ENCODE measurements around the gene RTL9.
"Not testable (repeated sequence)": the region's sequence is repeated elsewhere in the genome, so short reads cannot be mapped to it uniquely, and the experiment has no call there.

The RTL9 gene

GRCh38 chrX:110401135-110401534 lies 42.5 kb downstream of the RTL9 start:
- H3K27me3 ChIP-seq (ENCODE audit: control insufficient read depth, insufficient read depth, low read length), result no peaks in the 10 kb centered on the region
- no peak overlapping the region for H3K4me3 ChIP-seq (ENCODE audit: low read length)
- H3K36me3 ChIP-seq (ENCODE audit: control insufficient read depth, insufficient read depth, low read length), result no peaks in the 10 kb centered on the region
- H3K27ac ChIP-seq (ENCODE audit: low read depth, low read length), result no peak overlapping the region
- H3K4me1 ChIP-seq (ENCODE audit: control insufficient read depth, insufficient read depth, low read length), result no peaks in the 10 kb centered on the region
- H3K9ac ChIP-seq (ENCODE audit: low read length), result no peak overlapping the region

GRCh38 chrX:110402091-110402849 lies 43.6 kb downstream of the RTL9 start:
- Histone ChIP-seq H3K4me1 (ENCODE audit: control insufficient read depth, insufficient read depth, low read length) (no peaks in the 10 kb centered on the region), H3K9ac (ENCODE audit: low read length) (no peak overlapping the region), H3K27me3 (ENCODE audit: control insufficient read depth, insufficient read depth, low read length) (no peaks in the 10 kb centered on the region), H3K4me3 (ENCODE audit: low read length) (no peak overlapping the region), H3K36me3 (ENCODE audit: control insufficient read depth, insufficient read depth, low read length) (no peaks in the 10 kb centered on the region), H3K27ac (ENCODE audit: low read depth, low read length) (no peak overlapping the region)

GRCh38 chrX:110402850-110403221 lies 44.2 kb downstream of the RTL9 start:
- H3K4me1 ChIP-seq (ENCODE audit: control insufficient read depth, insufficient read depth, low read length), result no peaks in the 10 kb centered on the region
- no peak overlapping the region for H3K4me3 ChIP-seq (ENCODE audit: low read length)
- H3K9ac ChIP-seq (ENCODE audit: low read length), result no peak overlapping the region
- no peaks in the 10 kb centered on the region for H3K27me3 ChIP-seq (ENCODE audit: control insufficient read depth, insufficient read depth, low read length)
- no peaks in the 10 kb centered on the region for H3K36me3 ChIP-seq (ENCODE audit: control insufficient read depth, insufficient read depth, low read length)
- no peak overlapping the region for H3K27ac ChIP-seq (ENCODE audit: low read depth, low read length)

GRCh38 chrX:110403441-110404238 lies 45.0 kb downstream of the RTL9 start:
- Histone ChIP-seq H3K36me3 (ENCODE audit: control insufficient read depth, insufficient read depth, low read length) (no peaks in the 10 kb centered on the region), H3K9ac (ENCODE audit: low read length) (no peak overlapping the region), H3K4me1 (ENCODE audit: control insufficient read depth, insufficient read depth, low read length) (no peaks in the 10 kb centered on the region), H3K27me3 (ENCODE audit: control insufficient read depth, insufficient read depth, low read length) (no peaks in the 10 kb centered on the region), H3K4me3 (ENCODE audit: low read length) (no peak overlapping the region), H3K27ac (ENCODE audit: low read depth, low read length) (no peak overlapping the region)

GRCh38 chrX:110404376-110404775 lies 45.7 kb downstream of the RTL9 start:
- no peak overlapping the region for H3K4me3 ChIP-seq (ENCODE audit: low read length)
- no peak overlapping the region for H3K27ac ChIP-seq (ENCODE audit: low read depth, low read length)
- H3K27me3 ChIP-seq (ENCODE audit: control insufficient read depth, insufficient read depth, low read length), result no peaks in the 10 kb centered on the region
- no peaks in the 10 kb centered on the region for H3K4me1 ChIP-seq (ENCODE audit: control insufficient read depth, insufficient read depth, low read length)
- no peak overlapping the region for H3K9ac ChIP-seq (ENCODE audit: low read length)
- H3K36me3 ChIP-seq (ENCODE audit: control insufficient read depth, insufficient read depth, low read length), result no peaks in the 10 kb centered on the region

- H3K27me3 ChIP-seq (ENCODE audit: control insufficient read depth, insufficient read depth, low read length); H3K4me1 ChIP-seq (ENCODE audit: control insufficient read depth, insufficient read depth, low read length); H3K4me3 ChIP-seq (ENCODE audit: low read length); H3K9ac ChIP-seq (ENCODE audit: low read length); H3K36me3 ChIP-seq (ENCODE audit: control insufficient read depth, insufficient read depth, low read length); H3K27ac ChIP-seq (ENCODE audit: low read depth, low read length): not testable (repeated sequence)
These were observed 47.6 kb downstream of the RTL9 start for GRCh38 chrX:110406250-110406649.

- no peaks in the 10 kb centered on the region for H3K36me3 ChIP-seq (ENCODE audit: control insufficient read depth, insufficient read depth, low read length)
- H3K4me3 ChIP-seq (ENCODE audit: low read length), result no peak overlapping the region
- no peak overlapping the region for H3K27ac ChIP-seq (ENCODE audit: low read depth, low read length)
- H3K9ac ChIP-seq (ENCODE audit: low read length), result no peak overlapping the region
- H3K27me3 ChIP-seq (ENCODE audit: control insufficient read depth, insufficient read depth, low read length), result peaks cover 2% of the 10 kb centered on the region
- H3K4me1 ChIP-seq (ENCODE audit: control insufficient read depth, insufficient read depth, low read length), result no peaks in the 10 kb centered on the region
These were observed 48.2 kb downstream of the RTL9 start for GRCh38 chrX:110406822-110407221.

GRCh38 chrX:110407910-110408545 lies 49.4 kb downstream of the RTL9 start:
- H3K36me3 ChIP-seq (ENCODE audit: control insufficient read depth, insufficient read depth, low read length), result no peaks in the 10 kb centered on the region
- no peaks in the 10 kb centered on the region for H3K4me1 ChIP-seq (ENCODE audit: control insufficient read depth, insufficient read depth, low read length)
- H3K27ac ChIP-seq (ENCODE audit: low read depth, low read length), result no peak overlapping the region
- no peak overlapping the region for H3K9ac ChIP-seq (ENCODE audit: low read length)
- H3K4me3 ChIP-seq (ENCODE audit: low read length), result no peak overlapping the region
- H3K27me3 ChIP-seq (ENCODE audit: control insufficient read depth, insufficient read depth, low read length), result peaks cover 2% of the 10 kb centered on the region
